H1 (cell line): Measurements from ENCODE around the gene YBX1.

Experiments used
- CTCF ChIP-seq, 3 experiments: IDR thresholded peaks; 1 replicate in 2 of 3; 2 replicates in 1 of 3; pipeline versions ENCODE4 v1.5.1 to v1.6.1; 2011; ENCODE audit warnings: low read length in 3 of 3, mild to moderate bottlenecking in 3 of 3, inconsistent platforms in 2 of 3, low read depth in 1 of 3, moderate library complexity in 1 of 3; ENCODE audit not compliant: insufficient read depth in 1 of 3; ENCODE audit errors: control extremely low read depth in 1 of 3
- GTF2F1 ChIP-seq: IDR thresholded peaks from 2 replicates; pipeline ENCODE4 v1.6.1; 2012; ENCODE audit warnings: low read depth, low read length, improper control_type of control experiment, borderline replicate concordance
- HDAC6 ChIP-seq: IDR thresholded peaks from one replicate; pipeline ENCODE4 v1.7.1; 2012; ENCODE audit warnings: low read depth, mild to moderate bottlenecking, inconsistent platforms, low read length, moderate library complexity
- SP1 ChIP-seq: IDR thresholded peaks from 2 replicates; pipeline ENCODE4 v1.6.1; 2011; ENCODE audit warnings: low read depth, low read length

DNA sequence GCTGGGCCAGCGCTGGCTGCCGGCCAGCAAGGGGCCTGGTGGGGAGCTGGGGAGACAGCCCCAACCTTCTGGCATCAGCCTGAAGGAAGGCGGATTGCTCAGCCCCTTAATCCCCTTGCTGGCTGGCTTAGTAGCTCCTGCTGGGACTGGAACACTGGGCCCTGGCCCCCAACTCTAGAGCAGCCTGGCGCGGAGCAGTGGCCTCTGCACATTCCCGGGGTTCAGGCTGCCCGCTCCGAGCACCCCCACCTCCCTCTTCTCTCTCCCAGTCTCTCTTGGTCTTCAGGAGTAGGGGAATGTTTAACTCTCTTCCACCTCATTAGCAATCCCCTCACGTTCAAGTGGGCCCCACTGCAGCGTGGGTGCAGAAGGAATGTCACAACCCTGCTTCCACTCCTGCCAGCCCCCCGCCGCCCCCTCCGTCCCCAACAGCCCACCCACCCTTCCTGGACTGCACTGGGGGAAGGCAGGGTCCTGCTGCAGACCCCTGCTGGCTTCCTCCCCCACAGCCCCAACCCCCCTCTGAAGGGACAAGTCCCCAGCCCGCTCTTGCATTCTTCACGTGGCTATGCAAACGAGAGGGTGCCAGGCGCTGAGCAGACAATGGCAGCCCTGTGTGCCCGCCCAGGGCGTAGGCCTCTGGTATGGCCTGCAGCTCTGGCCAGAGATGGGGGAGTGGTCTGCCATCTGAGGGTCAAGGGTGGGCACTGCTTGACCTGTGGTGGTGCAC is 58.8 kb downstream of the YBX1 start:
- no peak for TF ChIP-seq HDAC6
- TF ChIP-seq CTCF (IDR thresholded peaks at IDR 0.05; ENCODE audit: control extremely low read depth in 1 of 3, insufficient read depth in 1 of 3, low read depth in 1 of 3, low read length in 3 of 3): no peak
- TF ChIP-seq GTF2F1: no peak
- no peak for TF ChIP-seq SP1
